ENCODE measurements around the gene TMEM165. TPM values are rescaled to one million over a fixed set of nuclear protein-coding genes. Genes with fewer than 3 reads are reported as not detected.
A peak's percentile ranks its signal among the peaks of the same experiment; 100 is the strongest.

Gene TMEM165
- total RNA-seq, 1 donor from 2014 or later: 35.9 TPM

- ATAC-seq: no peak
- no peak for DNase-seq
- intact Hi-C loops (cut with micrococcal nuclease): no loop called here
These were observed 43.3 kb downstream of the TMEM165 start for GRCh38 chr4:55439023-55439422.

GRCh38 chr4:55440786-55441185 lies 45.0 kb downstream of the TMEM165 start:
- ATAC-seq (no peak), DNase-seq (no peak)
- intact Hi-C loops (cut with micrococcal nuclease): no loop called here

GRCh38 chr4:55442541-55442940 lies 46.8 kb downstream of the TMEM165 start:
- ATAC-seq (no peak), DNase-seq (no peak)
- intact Hi-C loops (cut with micrococcal nuclease): no loop called here

- intact Hi-C loops (cut with micrococcal nuclease): no loop called here
- DNase-seq: no peak
- peak; percentile 35 for ATAC-seq
These were observed 49.1 kb downstream of the TMEM165 start for GRCh38 chr4:55444827-55445226.

GRCh38 chr4:55445921-55446577 lies 50.3 kb downstream of the TMEM165 start:
- DNase-seq (no peak), ATAC-seq (no peak)
- intact Hi-C loops (cut with micrococcal nuclease): no loop called here

GRCh38 chr4:55446578-55446922 lies 50.8 kb downstream of the TMEM165 start:
- DNase-seq (no peak), ATAC-seq (no peak)
- intact Hi-C loops (cut with micrococcal nuclease): no loop called here

GRCh38 chr4:55447108-55447708 lies 51.5 kb downstream of the TMEM165 start:
- DNase-seq: no peak
- intact Hi-C loops (cut with micrococcal nuclease): no loop called here
- ATAC-seq: no peak

- ATAC-seq (no peak), DNase-seq (no peak)
- intact Hi-C loops (cut with micrococcal nuclease): no loop called here
These were observed 52.1 kb downstream of the TMEM165 start for GRCh38 chr4:55447831-55448230.

GRCh38 chr4:55450566-55450965 lies 54.8 kb downstream of the TMEM165 start:
- intact Hi-C loops (cut with micrococcal nuclease): no loop called here
- DNase-seq (no peak), ATAC-seq (no peak)

- no peak for DNase-seq
- intact Hi-C loops (cut with micrococcal nuclease): no loop called here
- no peak for ATAC-seq
These were observed 62.4 kb downstream of the TMEM165 start for GRCh38 chr4:55458164-55458563.

GRCh38 chr4:55458611-55459010 lies 62.9 kb downstream of the TMEM165 start:
- intact Hi-C loops (cut with micrococcal nuclease): no loop called here

GRCh38 chr4:55466001-55466400 lies 70.2 kb downstream of the TMEM165 start:
- DNase-seq: no peak
- intact Hi-C loops (cut with micrococcal nuclease): no loop called here
- no peak for ATAC-seq

More at GRCh38 chr4:55458611-55459010, 62.9 kb downstream of the TMEM165 start:
- DNase-seq (no peak), ATAC-seq (no peak)

GRCh38 chr4:55468724-55469123 lies 73.0 kb downstream of the TMEM165 start:
- ATAC-seq (no peak), DNase-seq (no peak)
- intact Hi-C loops (cut with micrococcal nuclease): no loop called here

GRCh38 chr4:55469979-55470378 lies 74.2 kb downstream of the TMEM165 start:
- DNase-seq (no peak), ATAC-seq (no peak)
- intact Hi-C loops (cut with micrococcal nuclease): no loop called here

Other genes with a start within 250 kb of the TMEM165 start
- gene SRD5A3, start 49.7 kb upstream of the TMEM165 start, total RNA-seq: 8.7 TPM
- gene CLOCK, start 151.0 kb downstream of the TMEM165 start, total RNA-seq: 37.4 TPM
- not detected for gene PDCL2, start 196.3 kb downstream of the TMEM165 start, total RNA-seq
- not detected for gene NMU, start 240.3 kb downstream of the TMEM165 start, total RNA-seq